Neural crest cell (in vitro differentiated cells): Measurements from ENCODE around the gene SSPN. TPM values are rescaled to one million over a fixed set of nuclear protein-coding genes. Genes with fewer than 3 reads are reported as not detected.
A peak's percentile ranks its signal among the peaks of the same experiment; 100 is the strongest.

ENCODE experiments used
- DNase-seq: peaks from one replicate; pipeline ENCODE4 v3.0.0; 2021; ENCODE audit warnings: low read depth, mixed read lengths, low spot score
- H3K27ac Mint-ChIP-seq: one replicate; pipeline ENCODE4 v1.8.0; 2021; ENCODE audit warnings: mild to moderate bottlenecking, mixed read lengths; ENCODE audit not compliant: unreplicated experiment
- H3K27me3 Mint-ChIP-seq: 2 replicates; pipeline ENCODE4 v1.8.0; 2021; ENCODE audit warnings: low read depth, mild to moderate bottlenecking, mixed read lengths
- H3K36me3 Mint-ChIP-seq: 2 replicates; pipeline ENCODE4 v1.8.0; 2021; ENCODE audit warnings: low read depth, mild to moderate bottlenecking, mixed read lengths
- H3K4me1 Mint-ChIP-seq: 2 replicates; pipeline ENCODE4 v1.8.0; 2021; ENCODE audit warnings: mixed read lengths
- H3K4me3 Mint-ChIP-seq: one replicate; pipeline ENCODE4 v1.8.0; 2021; ENCODE audit warnings: mild to moderate bottlenecking, mixed read lengths
- H3K9me3 Mint-ChIP-seq: 2 replicates; pipeline ENCODE4 v1.8.0; 2021; ENCODE audit warnings: mixed read lengths
- CTCF ChIP-seq: fragments of 200-600 bp; sonication (generic); conservative IDR thresholded peaks from 2 replicates; pipeline ENCODE4 v1.5.0; 2021; ENCODE audit warnings: antibody characterized with exemption, mild to moderate bottlenecking
- total RNA-seq: library from RNA; stranded (reverse); gene quantifications from 2 replicates; pipeline ENCODE4 v1.2.1, GENCODE V29; 2021

Gene SSPN
- total RNA-seq, 1 donor from 2014 or later: 4.7 TPM

- no peaks in the 10 kb centered on the region for H3K27me3 Mint-ChIP-seq
- H3K9me3 Mint-ChIP-seq: no peaks in the 10 kb centered on the region
- H3K36me3 Mint-ChIP-seq: no peaks in the 10 kb centered on the region
- H3K4me1 Mint-ChIP-seq: peaks cover 8% of the 10 kb centered on the region
- H3K4me3 Mint-ChIP-seq: no peak overlapping the region
- H3K27ac Mint-ChIP-seq: peak overlapping the region; percentile 58
- DNase-seq: no peak
- no peak for TF ChIP-seq CTCF
Measured at GRCh38 chr12:26239122-26239851, 43.9 kb downstream of the SSPN start.

- peaks cover 8% of the 10 kb centered on the region for H3K4me1 Mint-ChIP-seq
- no peak overlapping the region for H3K27ac Mint-ChIP-seq
- no peak overlapping the region for H3K4me3 Mint-ChIP-seq
- no peaks in the 10 kb centered on the region for H3K36me3 Mint-ChIP-seq
- H3K9me3 Mint-ChIP-seq: no peaks in the 10 kb centered on the region
- H3K27me3 Mint-ChIP-seq: no peaks in the 10 kb centered on the region
- DNase-seq: no peak
- no peak for TF ChIP-seq CTCF
Measured at GRCh38 chr12:26239852-26240815, 44.8 kb downstream of the SSPN start.

- H3K27me3 Mint-ChIP-seq: no peaks in the 10 kb centered on the region
- no peak for DNase-seq
- no peak overlapping the region for H3K27ac Mint-ChIP-seq
- H3K36me3 Mint-ChIP-seq: no peaks in the 10 kb centered on the region
- H3K9me3 Mint-ChIP-seq: no peaks in the 10 kb centered on the region
- H3K4me1 Mint-ChIP-seq: peaks cover 8% of the 10 kb centered on the region
- no peak for TF ChIP-seq CTCF
- H3K4me3 Mint-ChIP-seq: no peak overlapping the region
Measured at GRCh38 chr12:26241080-26241479, 45.7 kb downstream of the SSPN start.

- no peak for DNase-seq
- Mint-ChIP-seq H3K27me3 (no peaks in the 10 kb centered on the region), H3K27ac (no peak overlapping the region), H3K4me1 (peaks cover 8% of the 10 kb centered on the region), H3K4me3 (no peak overlapping the region), H3K9me3 (no peaks in the 10 kb centered on the region), H3K36me3 (no peaks in the 10 kb centered on the region)
- TF ChIP-seq CTCF: no peak
Measured at GRCh38 chr12:26242683-26243082, 47.3 kb downstream of the SSPN start.

GRCh38 chr12:26244503-26244902 lies 49.1 kb downstream of the SSPN start:
- Mint-ChIP-seq H3K4me1 (peaks cover 3% of the 10 kb centered on the region), H3K27ac (no peak overlapping the region), H3K36me3 (no peaks in the 10 kb centered on the region), H3K27me3 (no peaks in the 10 kb centered on the region), H3K9me3 (peaks cover 5% of the 10 kb centered on the region), H3K4me3 (no peak overlapping the region)
- TF ChIP-seq CTCF: no peak
- no peak for DNase-seq
